Activated T-cell treated with anti-CD3 and anti-CD28 coated beads, Interleukin-2, amount 50 U/mL, for 4 hours (primary cell): ENCODE results near the gene FAM237A. TPM values are rescaled to one million over a fixed set of nuclear protein-coding genes. Genes with fewer than 3 reads are reported as not detected.

Experiments
- total RNA-seq, 3 donors: library from RNA; stranded (reverse); gene quantifications; one replicate each; pipeline ENCODE4 v1.2.1, GENCODE V29; 2021

Gene FAM237A
- total RNA-seq, 3 donors from 2014 or later: not detected

Other genes starting within 250 kb of the FAM237A start
- gene ADAM23, start 199.0 kb upstream of the FAM237A start, total RNA-seq: 1 to 10 TPM in 1 of 3 donors, under 1 TPM in 2; 0.25 to 1.2 (median 0.87) TPM
- not detected for gene DYTN, start 75.9 kb downstream of the FAM237A start, total RNA-seq
- gene MDH1B, start 122.8 kb downstream of the FAM237A start, total RNA-seq: under 1 TPM; 0.29 to 0.76 (median 0.53) TPM
- 10 to 100 TPM; 45.2 to 47.3 (median 46.8) TPM for gene FASTKD2, start 123.1 kb downstream of the FAM237A start, total RNA-seq